RWPE2 (cell line): ENCODE data around the gene DGKI.

Experiments
- ATAC-seq: fragments of 200-7000 bp; cut with Tn5 transposase; 3 replicates; pipeline ENCODE4 v1.9.1; 2021; ENCODE audit warnings: low read depth
- DNase-seq: peaks from one replicate; pipeline ENCODE4 v3.0.0-alpha.2; 2020; ENCODE audit warnings: low spot score
- H3K27ac ChIP-seq: fragments of 450-650 bp; 2 replicates; pipeline ENCODE4 v1.5.1; 2017; ENCODE audit warnings: mild to moderate bottlenecking; ENCODE audit not compliant: poor library complexity, severe bottlenecking
- H3K27me3 ChIP-seq: fragments of 250-450 bp; sonication (Bioruptor Pico); 2 replicates; pipeline ENCODE4 v1.5.1; 2021; ENCODE audit warnings: mild to moderate bottlenecking, moderate library complexity; ENCODE audit not compliant: insufficient read depth, poor library complexity, severe bottlenecking
- H3K36me3 ChIP-seq: fragments of 250-450 bp; sonication (Bioruptor Pico); 2 replicates; pipeline ENCODE4 v1.5.1; 2020; ENCODE audit warnings: low read depth, mild to moderate bottlenecking, moderate library complexity
- H3K4me1 ChIP-seq: fragments of 250-450 bp; sonication (Bioruptor Pico); 2 replicates; pipeline ENCODE4 v1.5.1; 2021; ENCODE audit warnings: mild to moderate bottlenecking, moderate library complexity; ENCODE audit not compliant: insufficient read depth, poor library complexity, severe bottlenecking
- H3K4me3 ChIP-seq: fragments of 250-450 bp; sonication (Bioruptor Pico); 2 replicates; pipeline ENCODE4 v1.5.1; 2021; ENCODE audit warnings: mild to moderate bottlenecking, moderate library complexity; ENCODE audit not compliant: severe bottlenecking
- H3K9me3 ChIP-seq: fragments of 250-450 bp; sonication (Bioruptor Pico); 2 replicates; pipeline ENCODE4 v1.5.1; 2021; ENCODE audit warnings: mild to moderate bottlenecking, moderate library complexity; ENCODE audit not compliant: severe bottlenecking
- CTCF ChIP-seq: fragments of 450-650 bp; IDR thresholded peaks from one replicate; pipeline ENCODE4 v1.5.1; 2017; ENCODE audit warnings: mild to moderate bottlenecking, moderate library complexity; ENCODE audit not compliant: poor library complexity, severe bottlenecking

DGKI gene

GRCh38 chr7:137753948-137754851 lies 92.6 kb downstream of the DGKI start:
- Histone ChIP-seq H3K36me3 (no peaks in the 10 kb centered on the region), H3K27me3 (peaks cover 4% of the 10 kb centered on the region), H3K9me3 (no peaks in the 10 kb centered on the region), H3K4me3 (no peak overlapping the region), H3K27ac (no peak overlapping the region), H3K4me1 (no peaks in the 10 kb centered on the region)
- TF ChIP-seq CTCF = no peak
- no peak for ATAC-seq
- no peak for DNase-seq

GRCh38 chr7:137753575-137753947 lies 93.2 kb downstream of the DGKI start:
- no peaks in the 10 kb centered on the region for H3K36me3 ChIP-seq
- no peak overlapping the region for H3K4me3 ChIP-seq
- peaks cover 4% of the 10 kb centered on the region for H3K27me3 ChIP-seq
- H3K27ac ChIP-seq = no peak overlapping the region
- no peaks in the 10 kb centered on the region for H3K4me1 ChIP-seq
- DNase-seq (no peak), ATAC-seq (no peak)
- TF ChIP-seq CTCF = no peak
- no peaks in the 10 kb centered on the region for H3K9me3 ChIP-seq

GRCh38 chr7:137753067-137753466 lies 93.7 kb downstream of the DGKI start:
- Histone ChIP-seq H3K36me3 (no peaks in the 10 kb centered on the region), H3K27ac (no peak overlapping the region), H3K27me3 (peaks cover 4% of the 10 kb centered on the region), H3K9me3 (no peaks in the 10 kb centered on the region), H3K4me3 (no peak overlapping the region), H3K4me1 (no peaks in the 10 kb centered on the region)
- no peak for ATAC-seq
- no peak for TF ChIP-seq CTCF
- no peak for DNase-seq

GRCh38 chr7:137751361-137752009 lies 95.3 kb downstream of the DGKI start:
- no peak for TF ChIP-seq CTCF
- ATAC-seq (no peak), DNase-seq (no peak)
- Histone ChIP-seq H3K27me3 (peaks cover 4% of the 10 kb centered on the region), H3K4me1 (no peaks in the 10 kb centered on the region), H3K4me3 (no peak overlapping the region), H3K9me3 (no peaks in the 10 kb centered on the region), H3K36me3 (no peaks in the 10 kb centered on the region), H3K27ac (no peak overlapping the region)
